K562 (cell line): ENCODE results near the gene AKT3. TPM values are rescaled to one million over a fixed set of nuclear protein-coding genes. Genes with fewer than 3 reads are reported as not detected.

Source experiments
- ATAC-seq: fragments of 200-7000 bp; cut with Tn5 transposase; 3 replicates; pipeline ENCODE4 v1.9.1; 2020; ENCODE audit warnings: moderate library complexity
- BruUV-seq: library from RNA; stranded (reverse); fragments of 400-500 nt; replicated peaks from 2 replicates; lab custom pipeline; 2021; lab: Mats Ljungman, UMichigan
- CTCF ChIA-PET: fragments of 300-600 bp; formaldehyde crosslinking; extraction: SDS; loops from one replicate; lab custom pipeline; 2021; ENCODE audit warnings: low intra/inter-chr PET ratio; lab: Yijun Ruan, JAX
- POLR2A ChIA-PET: fragments of 300-600, 350-650 bp; sonication (Branson Sonifier 250); formaldehyde crosslinking; extraction: SDS; loops from one replicate; lab custom pipeline; 2021; ENCODE audit warnings: antibody characterized with exemption, inconsistent platforms; lab: Yijun Ruan, JAX
- DNase-seq, 4 experiments: peaks; one replicate each; pipeline versions ENCODE4 v3.0.0 to v3.0.0-alpha.2; 2011 to 2018; ENCODE audit warnings: low spot score in 3 of 4, mixed read lengths in 3 of 4; ENCODE audit errors: extremely low read depth in 1 of 4
- FAIRE-seq: peaks from 2 replicates; lab custom pipeline; 2011; peaks lifted over from hg19 to GRCh38; lab: Jason Lieb, UNC
- H2AFZ ChIP-seq: 2 replicates; pipeline ENCODE4 v1.6.0; 2011; ENCODE audit warnings: low read depth, low read length, control low read depth, inconsistent platforms
- H3K27ac ChIP-seq: fragments of 200-600 bp; 3 replicates; pipeline ENCODE4 v1.8.0; 2011; ENCODE audit warnings: low read depth, mild to moderate bottlenecking, control low read depth, inconsistent platforms, low read length, moderate library complexity, mixed read lengths; ENCODE audit errors: extremely low read depth
- H3K27me3 ChIP-seq, 2 experiments: fragments of 300-600 bp in 1 of 2; 2 replicates in 1 of 2; 3 replicates in 1 of 2; pipeline versions ENCODE4 v1.6.0 to v1.8.0; 2011; ENCODE audit warnings: inconsistent platforms in 2 of 2, low read length in 2 of 2, mild to moderate bottlenecking in 1 of 2, mixed read lengths in 1 of 2, moderate library complexity in 1 of 2; ENCODE audit not compliant: control insufficient read depth in 2 of 2, insufficient read depth in 2 of 2
- H3K36me3 ChIP-seq: fragments of 300-600 bp; 3 replicates; pipeline ENCODE4 v1.8.0; 2011; ENCODE audit warnings: mild to moderate bottlenecking, low read length, inconsistent platforms; ENCODE audit not compliant: control insufficient read depth, insufficient read depth
- H3K4me1 ChIP-seq, 2 experiments: fragments of 200-600 bp in 1 of 2; replicated peaks in 1 of 2; 2 replicates in 1 of 2; 3 replicates in 1 of 2; pipeline versions ENCODE4 v1.5.1 to v1.8.0; 2011; ENCODE audit warnings: inconsistent platforms in 2 of 2, low read length in 2 of 2, mild to moderate bottlenecking in 1 of 2, mixed read lengths in 1 of 2, moderate library complexity in 1 of 2; ENCODE audit not compliant: control insufficient read depth in 2 of 2, insufficient read depth in 2 of 2
- H3K4me2 ChIP-seq: 2 replicates; pipeline ENCODE4 v1.6.1; 2011; ENCODE audit warnings: low read length, control low read depth, inconsistent platforms, mixed read lengths; ENCODE audit not compliant: insufficient read depth
- H3K4me3 ChIP-seq: fragments of 200-600 bp; sonication (generic), shearing (Covaris generic); 2 replicates; pipeline ENCODE4 v1.5.1; 2016; ENCODE audit warnings: control low read depth, inconsistent platforms
- H3K79me2 ChIP-seq: fragments of 200-600 bp; 3 replicates; pipeline ENCODE4 v1.8.0; 2011; ENCODE audit warnings: low read length, inconsistent platforms; ENCODE audit not compliant: control insufficient read depth, insufficient read depth
- H3K9ac ChIP-seq, 2 experiments: 2 replicates each; pipeline versions ENCODE4 v1.6.0 to v1.6.1; 2011; ENCODE audit warnings: low read depth in 2 of 2, low read length in 2 of 2, control low read depth in 1 of 2, inconsistent platforms in 1 of 2, mild to moderate bottlenecking in 1 of 2, mixed read lengths in 1 of 2; ENCODE audit not compliant: insufficient read depth in 1 of 2
- H3K9me1 ChIP-seq: one replicate; pipeline ENCODE4 v1.6.0; 2011; ENCODE audit warnings: inconsistent platforms, mild to moderate bottlenecking, low read length, moderate library complexity; ENCODE audit not compliant: control insufficient read depth, insufficient read depth
- H3K9me3 ChIP-seq: replicated peaks from 2 replicates; pipeline ENCODE4 v1.5.1; 2011; ENCODE audit warnings: low read depth, low read length, inconsistent platforms; ENCODE audit not compliant: control insufficient read depth, insufficient read depth
- H4K20me1 ChIP-seq: replicated peaks from 2 replicates; pipeline ENCODE4 v1.6.1; 2011; ENCODE audit warnings: low read length, inconsistent platforms, mixed read lengths; ENCODE audit not compliant: control insufficient read depth, insufficient read depth
- CBFB ChIP-seq: sonication (generic); formaldehyde crosslinking; IDR thresholded peaks from 2 replicates; pipeline ENCODE4 v1.4.0; 2020; ENCODE audit warnings: mild to moderate bottlenecking, missing genetic modification reagents
- E2F4 ChIP-seq: sonication (generic); formaldehyde crosslinking; IDR thresholded peaks from 2 replicates; pipeline ENCODE4 v1.8.0; 2022; ENCODE audit warnings: mild to moderate bottlenecking, low read depth, missing genetic modification reagents
- ELF4 ChIP-seq: fragments of 450-650 bp; formaldehyde crosslinking; IDR thresholded peaks from 2 replicates; pipeline ENCODE4 v1.4.0; 2022; ENCODE audit warnings: missing genetic modification characterization
- ETV5 ChIP-seq: sonication (generic); formaldehyde crosslinking; IDR thresholded peaks from 2 replicates; pipeline ENCODE4 v1.4.0; 2020; ENCODE audit warnings: low read depth, mild to moderate bottlenecking, missing genetic modification reagents
- NR0B1 ChIP-seq: fragments of 450-650 bp; IDR thresholded peaks from one replicate; pipeline ENCODE4 v1.6.1; 2018; ENCODE audit warnings: mild to moderate bottlenecking, moderate library complexity; ENCODE audit not compliant: partially characterized antibody
- TOE1 ChIP-seq, 2 experiments: fragments of 450-650 bp in 1 of 2; sonication (generic) in 1 of 2; formaldehyde crosslinking in 1 of 2; IDR thresholded peaks; 2 replicates each; pipeline versions ENCODE4 v1.7.1 to v1.8.0; 2016 to 2022; ENCODE audit warnings: borderline replicate concordance in 2 of 2, mild to moderate bottlenecking in 2 of 2, antibody characterized with exemption in 1 of 2, inconsistent platforms in 1 of 2, low read depth in 1 of 2, missing genetic modification reagents in 1 of 2, moderate library complexity in 1 of 2
- TRIM24 ChIP-seq, 2 experiments: fragments of 450-650 bp; IDR thresholded peaks; 2 replicates each; pipeline ENCODE4 v1.6.1; 2016
- WGBS: fragments of 100-300 bp; shearing (Covaris generic); methylation state at CpG from one replicate; pipeline ENCODE4 v1.1.6; 2016; ENCODE audit warnings: low coverage, mixed read lengths; ENCODE audit not compliant: insufficient coverage; ENCODE audit errors: missing lambda C conversion rate; 5-methylcytosine and 5-hydroxymethylcytosine counted together
- in situ Hi-C: fragments of 300-500 bp; cut with MboI; formaldehyde crosslinking; loops from 4 replicates; pipeline ENCODE4 v1.15.0; 2018; ENCODE audit warnings: inconsistent platforms, mixed read lengths
- intact Hi-C: fragments of 100-400 bp; cut with micrococcal nuclease; formaldehyde crosslinking; loops from 2 replicates; pipeline ENCODE4 v1.14.2; 2022
- polyA plus RNA-seq, 8 experiments: library from polyadenylated mRNA; depleted of rRNA in 4 of 8; stranded (reverse) in 5 of 8; unstranded in 3 of 8; fragments of >200 nt; fragmentation: Nextera tagmentation in 2 of 8; fragmentation: Illumina TruSeq in 1 of 8; extraction: Ambion mirVana in 2 of 8; extraction: Trizol in 1 of 8; gene quantifications; 2 replicates each; pipeline versions ENCODE4 v1.2.1 to v1.2.3, GENCODE V29; 2011 to 2014; ENCODE audit warnings: inconsistent platforms in 1 of 8, missing spikeins in 1 of 8
- total RNA-seq, 7 experiments: library from RNA; depleted of rRNA in 6 of 7; stranded (reverse); fragments of >200 nt in 6 of 7; fragmentation: Illumina TruSeq in 2 of 7; extraction: Trizol in 2 of 7; gene quantifications; 2 replicates each; pipeline versions ENCODE4 v1.2.1 to v1.2.3, GENCODE V29; 2011 to 2021; ENCODE audit warnings: low replicate concordance in 1 of 7
- TF ChIP-seq, protein P1 (sequence below): sonication (generic); formaldehyde crosslinking; IDR thresholded peaks from 2 replicates; pipeline ENCODE4 v1.9.0; 2022; ENCODE audit warnings: mild to moderate bottlenecking, missing genetic modification reagents
- TF ChIP-seq, protein P2 (sequence below): sonication (generic); formaldehyde crosslinking; IDR thresholded peaks from 2 replicates; pipeline ENCODE4 v1.8.1; 2023; ENCODE audit warnings: mild to moderate bottlenecking, missing genetic modification reagents
- TF ChIP-seq, protein P3 (sequence below): fragments of 250-450 bp; sonication (Bioruptor Pico); IDR thresholded peaks from 2 replicates; pipeline ENCODE4 v1.9.0; 2021; ENCODE audit warnings: mild to moderate bottlenecking

AKT3 gene
- total and polyA plus RNA-seq, 9 of the 15 experiments (the other 6 are each of a cell fraction or from before 2014, with no cell fraction given), result 0.04 to 0.54 (median 0.18) TPM; not detected in 1

- TF ChIP-seq, protein P1, sequence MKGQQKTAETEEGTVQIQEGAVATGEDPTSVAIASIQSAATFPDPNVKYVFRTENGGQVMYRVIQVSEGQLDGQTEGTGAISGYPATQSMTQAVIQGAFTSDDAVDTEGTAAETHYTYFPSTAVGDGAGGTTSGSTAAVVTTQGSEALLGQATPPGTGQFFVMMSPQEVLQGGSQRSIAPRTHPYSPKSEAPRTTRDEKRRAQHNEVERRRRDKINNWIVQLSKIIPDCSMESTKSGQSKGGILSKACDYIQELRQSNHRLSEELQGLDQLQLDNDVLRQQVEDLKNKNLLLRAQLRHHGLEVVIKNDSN, result no peak
- TF ChIP-seq NR0B1, result no peak
Observed at GRCh38 chr1:243885806-243886205, 35.8 kb upstream of the AKT3 start (continued).

GRCh38 chr1:243884603-243885002 is 34.6 kb upstream of the AKT3 start:
- Histone ChIP-seq H3K79me2 (no peaks in the 10 kb centered on the region), H3K27me3 (no peaks in the 10 kb centered on the region), H3K4me3 (no peak overlapping the region), H3K36me3 (no peaks in the 10 kb centered on the region), H3K9ac (no peak overlapping the region), H3K4me2 (no peak overlapping the region), H4K20me1 (no peaks in the 10 kb centered on the region), H3K9me1 (no peaks in the 10 kb centered on the region), H2AFZ (no peak overlapping the region), H3K9me3 (no peaks in the 10 kb centered on the region), H3K4me1 (no peaks in the 10 kb centered on the region; a peak in 1 of 5 replicates), H3K27ac (no peak overlapping the region)
- ChIA-PET POLR2A (interaction anchor here (1.5 kb wide), 1 partner anchor 18 kb away, joined by 3 read pairs; no protein-coding TSS in a partner anchor), CTCF (no interaction called here)
- TF ChIP-seq TRIM24 (IDR thresholded peaks at IDR 0.05), result no peak
- no peak for TF ChIP-seq ELF4 (CRISPR knock-in tag)
- TF ChIP-seq ETV5 (CRISPR knock-in tag), result no peak
- TF ChIP-seq TOE1 (IDR thresholded peaks at IDR 0.05; ENCODE audit: borderline replicate concordance), result no peak
- TF ChIP-seq TOE1 (CRISPR knock-in tag; IDR thresholded peaks at IDR 0.05; ENCODE audit: borderline replicate concordance, low read depth), result no peak
- TF ChIP-seq CBFB, result no peak
- TF ChIP-seq, protein P2, sequence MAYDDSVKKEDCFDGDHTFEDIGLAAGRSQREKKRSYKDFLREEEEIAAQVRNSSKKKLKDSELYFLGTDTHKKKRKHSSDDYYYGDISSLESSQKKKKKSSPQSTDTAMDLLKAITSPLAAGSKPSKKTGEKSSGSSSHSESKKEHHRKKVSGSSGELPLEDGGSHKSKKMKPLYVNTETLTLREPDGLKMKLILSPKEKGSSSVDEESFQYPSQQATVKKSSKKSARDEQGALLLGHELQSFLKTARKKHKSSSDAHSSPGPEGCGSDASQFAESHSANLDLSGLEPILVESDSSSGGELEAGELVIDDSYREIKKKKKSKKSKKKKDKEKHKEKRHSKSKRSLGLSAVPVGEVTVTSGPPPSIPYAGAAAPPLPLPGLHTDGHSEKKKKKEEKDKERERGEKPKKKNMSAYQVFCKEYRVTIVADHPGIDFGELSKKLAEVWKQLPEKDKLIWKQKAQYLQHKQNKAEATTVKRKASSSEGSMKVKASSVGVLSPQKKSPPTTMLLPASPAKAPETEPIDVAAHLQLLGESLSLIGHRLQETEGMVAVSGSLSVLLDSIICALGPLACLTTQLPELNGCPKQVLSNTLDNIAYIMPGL (CRISPR knock-in tag), result no peak
- TF ChIP-seq, protein P3, sequence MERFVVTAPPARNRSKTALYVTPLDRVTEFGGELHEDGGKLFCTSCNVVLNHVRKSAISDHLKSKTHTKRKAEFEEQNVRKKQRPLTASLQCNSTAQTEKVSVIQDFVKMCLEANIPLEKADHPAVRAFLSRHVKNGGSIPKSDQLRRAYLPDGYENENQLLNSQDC (CRISPR knock-in tag), result no peak
- no peak for TF ChIP-seq E2F4
- 2% methylated on average over 5 of the region's 5 CpGs for WGBS
- intact Hi-C loops, result no loop called here
- in situ Hi-C loops, result no loop called here
- DNase-seq, result no peak
- BruUV-seq, result no TSS peak
- ATAC-seq, result no peak
- no peak for FAIRE-seq
